Transverse colon (tissue), 4 donors: ENCODE measurements around the gene CXCL12. TPM values are rescaled to one million over a fixed set of nuclear protein-coding genes. Genes with fewer than 3 reads are reported as not detected.

Experiments used
- DNase-seq: peaks from one replicate; pipeline ENCODE4 v3.0.0-alpha.2; 2019
- H3K27ac ChIP-seq, 4 donors: fragments of 200-600 bp; sonication (generic); 2 replicates each; pipeline ENCODE4 v1.5.1; 2016 to 2018; ENCODE audit warnings: inconsistent platforms in 4 of 4
- H3K27me3 ChIP-seq: fragments of 200-600 bp; sonication (generic); 2 replicates; pipeline ENCODE4 v1.5.1; 2017; ENCODE audit warnings: inconsistent platforms
- H3K36me3 ChIP-seq, 4 donors: fragments of 200-600 bp; sonication (generic); 2 replicates each; pipeline ENCODE4 v1.5.1; 2017 to 2019; ENCODE audit warnings: inconsistent platforms in 4 of 4
- H3K4me1 ChIP-seq, 4 donors: fragments of 200-600 bp; sonication (generic); 2 replicates each; pipeline ENCODE4 v1.5.1; 2017 to 2020; ENCODE audit warnings: inconsistent platforms in 4 of 4
- H3K4me3 ChIP-seq, 4 donors: fragments of 200-600 bp; sonication (generic); 1 replicate in 1 of 4; 2 replicates in 3 of 4; pipeline versions ENCODE4 v1.5.1 to v1.6.1; 2017 to 2019; ENCODE audit warnings: inconsistent platforms in 4 of 4
- H3K9me3 ChIP-seq, 2 donors: fragments of 200-600 bp; sonication (generic); 2 replicates each; pipeline ENCODE4 v1.5.1; 2017 to 2019; ENCODE audit warnings: inconsistent platforms in 2 of 2
- EP300 ChIP-seq: sonication (generic); formaldehyde crosslinking; IDR thresholded peaks from one replicate; pipeline ENCODE4 v1.6.1; 2017; ENCODE audit warnings: antibody characterized with exemption, low read depth
- POLR2A ChIP-seq: fragments of 450-650 bp; IDR thresholded peaks from one replicate; pipeline ENCODE4 v1.6.1; 2016; ENCODE audit warnings: antibody characterized with exemption, mild to moderate bottlenecking, moderate library complexity
- POLR2AphosphoS5 ChIP-seq, 3 donors: sonication (generic); formaldehyde crosslinking; IDR thresholded peaks; one replicate each; pipeline ENCODE4 v1.6.1; 2016; ENCODE audit warnings: antibody characterized with exemption in 3 of 3
- WGBS, 2 donors: methylation state at CpG; one replicate each; pipeline ENCODE4 v1.1.5; 2018; ENCODE audit warnings: low coverage in 1 of 2; 5-methylcytosine and 5-hydroxymethylcytosine counted together
- in situ Hi-C, 4 donors: fragments of 200-750 bp; cut with MboI; loops; one replicate each; pipeline versions ENCODE4 v1.15.0 to v1.15.1; 2017; ENCODE audit warnings: low sequenced_read_pairs in 3 of 4, low pct_ligation_motif_present in 1 of 4, low pct_unique_long_range_greater_than_20kb in 1 of 4
- intact Hi-C: fragments of 100-400 bp; cut with DNase I; formaldehyde crosslinking; loops from one replicate; pipeline ENCODE4 v1.15.1; 2023; ENCODE audit warnings: low total_unique reads
- total RNA-seq, 4 donors: library from RNA; depleted of rRNA; stranded (reverse); fragments of >200 nt; gene quantifications; one replicate each; pipeline ENCODE4 v1.1.0, GENCODE V29; 2016
- TF ChIP-seq, protein P1 (sequence below), 5 experiments: fragments of 200-600 bp in 3 of 5; fragments of 450-650 bp in 2 of 5; sonication (generic) in 3 of 5; IDR thresholded peaks; 1 replicate in 2 of 5; 2 replicates in 3 of 5; pipeline ENCODE4 v1.5.1; 2016 to 2017; ENCODE audit warnings: antibody characterized with exemption in 5 of 5, inconsistent platforms in 3 of 5, mild to moderate bottlenecking in 2 of 5, moderate library complexity in 1 of 5

Gene CXCL12
- total RNA-seq, 4 donors from 2014 or later = 6.8 to 19.5 (median 17.9) TPM

DNA sequence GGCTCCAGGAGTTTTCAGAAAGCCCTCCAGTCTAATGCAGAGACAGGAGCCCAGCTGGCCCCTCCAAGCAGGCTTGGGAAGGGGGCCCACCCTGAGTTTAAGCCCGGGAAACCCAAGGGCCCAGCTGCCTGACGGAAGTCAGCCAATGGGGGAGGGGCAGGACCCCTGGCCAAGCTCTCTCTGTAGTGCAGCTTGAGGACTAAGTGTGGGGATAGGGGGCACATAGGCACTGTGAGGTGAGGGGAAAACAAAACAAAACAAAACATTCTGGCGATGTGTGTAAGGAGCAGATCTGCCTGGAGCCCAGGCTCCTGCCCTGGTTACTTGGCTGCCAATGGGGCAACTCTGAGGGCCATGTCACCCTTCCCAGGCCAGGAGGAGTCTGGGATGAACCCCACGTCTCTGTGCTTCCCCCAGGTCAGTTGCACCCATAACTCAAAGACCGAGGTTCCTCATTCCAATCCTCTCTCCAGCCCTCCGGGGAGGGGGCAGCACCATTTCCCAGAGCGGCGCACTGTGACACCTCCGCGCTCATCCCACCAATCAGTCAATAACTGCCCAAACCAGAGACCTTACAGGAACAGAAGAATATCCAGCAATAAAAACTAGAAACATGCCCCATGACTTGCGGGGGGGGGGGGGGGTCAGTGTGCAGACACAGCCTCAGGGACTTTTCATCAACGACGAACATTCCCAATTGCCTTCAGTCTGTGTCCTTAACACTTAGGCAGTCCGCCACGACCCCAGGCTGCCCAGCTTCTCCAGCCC lies 1.7 kb downstream of the CXCL12 start:
- Histone ChIP-seq H3K36me3 (no peaks in the 10 kb centered on the region), H3K27ac (peak overlapping the region; percentile 63 to 75 (median 70)), H3K4me3 (peak overlapping the region in 3 of 4 donors; percentile 46 to 56 (median 52)), H3K4me1 (peaks cover 0 to 21% (median 13%) of the 10 kb centered on the region in 4 donors), H3K27me3 (peaks cover 37% of the 10 kb centered on the region), H3K9me3 (no peaks in the 10 kb centered on the region)
- WGBS, 2 donors = 20 to 52% methylated on average over 1 to 15 of the region's 15 CpGs
- in situ Hi-C loops = loop anchor here (5.0 to 25.0 kb wide), 5 partner anchors 472 to 708 kb away; no protein-coding TSS in a partner anchor
- no peak for DNase-seq
- TF ChIP-seq POLR2AphosphoS5 (IDR thresholded peaks at IDR 0.05) (no peak), POLR2A (no peak)
- intact Hi-C loops = loop anchor here (5.0 to 10.0 kb wide), 2 partner anchors 58 to 331 kb away; no protein-coding TSS in a partner anchor

DNA sequence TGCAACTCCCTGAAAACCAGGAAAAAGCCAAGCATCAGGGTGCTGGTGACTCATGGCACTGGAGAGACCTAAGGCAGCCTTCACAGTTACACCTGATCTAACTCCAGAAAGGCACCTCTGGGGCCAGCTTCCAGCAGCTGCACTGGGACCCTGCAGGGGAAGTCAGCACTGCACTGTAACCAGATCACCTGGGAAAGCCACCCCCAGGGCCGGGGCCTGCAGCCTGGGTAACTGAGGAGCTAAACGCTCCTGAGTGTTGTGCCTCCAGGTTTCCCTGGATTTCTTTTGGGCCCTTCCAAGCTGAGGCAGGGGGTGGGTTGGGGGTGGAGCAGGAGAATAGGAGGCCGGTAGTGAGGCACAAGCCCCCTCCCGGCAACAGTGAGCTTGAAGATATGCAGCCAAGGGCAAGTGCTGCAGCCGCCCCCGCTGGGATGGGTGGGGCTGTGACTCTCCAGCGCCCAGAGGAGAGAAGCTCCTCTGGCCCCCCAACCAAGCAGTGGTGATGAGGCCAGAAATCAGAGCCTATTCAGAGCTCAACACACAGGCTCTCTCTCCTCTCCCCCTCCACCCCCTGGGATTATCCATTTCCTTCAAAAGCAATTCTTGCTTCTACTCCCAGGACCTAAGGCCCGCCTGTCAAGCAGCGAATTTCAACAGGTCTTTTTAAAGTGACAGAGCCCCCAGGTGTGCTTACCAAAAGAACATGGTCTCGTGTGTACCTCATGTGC lies 2.6 kb downstream of the CXCL12 start:
- intact Hi-C loops (loop anchor here (5.0 to 10.0 kb wide), 2 partner anchors 57 to 330 kb away; no protein-coding TSS in a partner anchor), in situ Hi-C loops (loop anchor here (5.0 to 25.0 kb wide), 5 partner anchors 473 to 707 kb away; no protein-coding TSS in a partner anchor)
- H3K27me3 ChIP-seq = peaks cover 37% of the 10 kb centered on the region
- no peak for DNase-seq
- peak overlapping the region in 3 of 4 donors; percentile 46 to 56 (median 52) for H3K4me3 ChIP-seq
- TF ChIP-seq EP300 (no peak), POLR2AphosphoS5 (IDR thresholded peaks at IDR 0.05) (no peak), POLR2A (no peak)
- TF ChIP-seq, protein P1, sequence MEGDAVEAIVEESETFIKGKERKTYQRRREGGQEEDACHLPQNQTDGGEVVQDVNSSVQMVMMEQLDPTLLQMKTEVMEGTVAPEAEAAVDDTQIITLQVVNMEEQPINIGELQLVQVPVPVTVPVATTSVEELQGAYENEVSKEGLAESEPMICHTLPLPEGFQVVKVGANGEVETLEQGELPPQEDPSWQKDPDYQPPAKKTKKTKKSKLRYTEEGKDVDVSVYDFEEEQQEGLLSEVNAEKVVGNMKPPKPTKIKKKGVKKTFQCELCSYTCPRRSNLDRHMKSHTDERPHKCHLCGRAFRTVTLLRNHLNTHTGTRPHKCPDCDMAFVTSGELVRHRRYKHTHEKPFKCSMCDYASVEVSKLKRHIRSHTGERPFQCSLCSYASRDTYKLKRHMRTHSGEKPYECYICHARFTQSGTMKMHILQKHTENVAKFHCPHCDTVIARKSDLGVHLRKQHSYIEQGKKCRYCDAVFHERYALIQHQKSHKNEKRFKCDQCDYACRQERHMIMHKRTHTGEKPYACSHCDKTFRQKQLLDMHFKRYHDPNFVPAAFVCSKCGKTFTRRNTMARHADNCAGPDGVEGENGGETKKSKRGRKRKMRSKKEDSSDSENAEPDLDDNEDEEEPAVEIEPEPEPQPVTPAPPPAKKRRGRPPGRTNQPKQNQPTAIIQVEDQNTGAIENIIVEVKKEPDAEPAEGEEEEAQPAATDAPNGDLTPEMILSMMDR (IDR thresholded peaks at IDR 0.05) = no peak
- H3K27ac ChIP-seq = peak overlapping the region; percentile 39 to 75 (median 70)
- no peaks in the 10 kb centered on the region for H3K36me3 ChIP-seq
- H3K9me3 ChIP-seq = no peaks in the 10 kb centered on the region
- WGBS, 2 donors = 38 to 75% methylated on average over 3 to 10 of the region's 10 CpGs
- H3K4me1 ChIP-seq = peaks cover 0 to 21% (median 13%) of the 10 kb centered on the region in 4 donors

DNA sequence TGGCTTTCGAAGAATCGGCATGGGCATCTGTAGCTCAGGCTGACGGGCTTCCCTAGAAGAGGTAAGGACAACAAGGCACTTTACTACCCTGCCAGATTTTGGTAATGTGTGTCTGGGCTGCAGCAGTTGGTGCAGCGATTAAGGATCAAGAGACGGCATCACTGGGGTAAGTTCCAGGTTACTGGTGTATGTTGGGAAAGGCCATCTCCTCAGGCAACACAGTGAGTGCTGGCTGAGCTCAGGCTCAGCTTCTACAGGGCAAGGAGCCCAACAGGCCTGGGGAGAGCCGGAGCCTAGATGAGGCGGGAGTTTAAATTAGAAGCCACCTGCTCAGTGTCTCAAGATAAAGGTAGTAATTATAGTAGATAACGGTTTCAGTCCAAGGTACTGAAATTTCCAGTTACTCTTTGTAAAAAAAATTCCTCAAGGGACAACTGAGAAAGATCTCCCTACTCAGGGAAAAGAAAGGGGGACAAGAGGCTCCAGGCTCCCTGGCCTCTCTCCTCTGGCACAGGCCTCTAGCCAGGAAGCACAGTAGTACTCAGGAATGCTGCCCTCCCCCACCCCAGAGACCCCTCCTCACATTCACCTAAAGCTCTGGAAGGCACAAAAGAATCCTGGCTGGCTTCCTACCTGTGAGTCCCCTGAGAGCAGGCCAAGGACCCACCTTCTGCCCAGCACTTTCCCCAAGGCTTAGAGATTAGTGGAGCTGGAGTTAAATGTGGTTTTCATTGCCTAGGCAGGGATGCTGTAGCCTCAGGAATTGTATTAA lies 3.9 kb downstream of the CXCL12 start:
- in situ Hi-C loops (loop anchor here (5.0 to 25.0 kb wide), 5 partner anchors 474 to 706 kb away; no protein-coding TSS in a partner anchor), intact Hi-C loops (loop anchor here (5.0 to 10.0 kb wide), 2 partner anchors 56 to 329 kb away; no protein-coding TSS in a partner anchor)
- H3K36me3 ChIP-seq = no peaks in the 10 kb centered on the region
- no peak overlapping the region for H3K4me3 ChIP-seq
- H3K27me3 ChIP-seq = peaks cover 34% of the 10 kb centered on the region
- no peak for DNase-seq
- WGBS, 2 donors = 56 to 82% methylated on average over 5 to 7 of the region's 8 CpGs
- no peak overlapping the region for H3K27ac ChIP-seq
- peaks cover 0 to 21% (median 12%) of the 10 kb centered on the region in 4 donors for H3K4me1 ChIP-seq
- no peaks in the 10 kb centered on the region for H3K9me3 ChIP-seq
- TF ChIP-seq POLR2A = no peak
- TF ChIP-seq EP300 = no peak
- no peak for TF ChIP-seq POLR2AphosphoS5 (IDR thresholded peaks at IDR 0.05)
- TF ChIP-seq, protein P1 (IDR thresholded peaks at IDR 0.05) = no peak

DNA sequence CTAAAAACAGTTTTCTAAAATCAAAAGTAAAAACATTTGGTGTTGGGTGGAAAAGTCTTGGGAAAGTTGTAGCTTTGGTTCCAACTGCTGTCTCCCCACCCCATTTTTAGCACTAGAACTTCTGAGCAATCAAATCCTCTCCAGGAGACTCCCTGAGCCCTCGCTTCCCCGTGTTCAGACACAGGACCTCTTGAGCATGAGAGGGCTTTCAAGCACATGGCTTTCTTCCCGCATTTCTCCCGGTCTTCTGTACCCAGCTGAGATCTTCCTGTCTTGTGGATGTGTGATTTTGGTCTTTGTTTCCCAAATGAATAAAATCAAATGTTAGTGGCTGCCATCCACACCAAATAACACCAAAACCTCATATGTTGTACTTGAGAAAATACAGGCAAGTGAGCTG lies 5.0 kb downstream of the CXCL12 start:
- Histone ChIP-seq H3K4me1 (peaks cover 0 to 13% (median 6%) of the 10 kb centered on the region in 4 donors), H3K27ac (no peak overlapping the region), H3K9me3 (no peaks in the 10 kb centered on the region), H3K36me3 (no peaks in the 10 kb centered on the region), H3K27me3 (peaks cover 23% of the 10 kb centered on the region), H3K4me3 (no peak overlapping the region)
- intact Hi-C loops = loop anchor here (5.0 to 10.0 kb wide), 2 partner anchors 55 to 328 kb away; no protein-coding TSS in a partner anchor
- TF ChIP-seq EP300 (no peak), POLR2AphosphoS5 (IDR thresholded peaks at IDR 0.05) (no peak), POLR2A (no peak)
- TF ChIP-seq, protein P1 (IDR thresholded peaks at IDR 0.05) = no peak
- in situ Hi-C loops = loop anchor here (5.0 to 25.0 kb wide), 5 partner anchors 475 to 705 kb away; no protein-coding TSS in a partner anchor
- 82% methylated on average over 4 of the region's 4 CpGs; no CpG with 5 or more reads in 1 of the 2 donors for WGBS, 2 donors
- no peak for DNase-seq
